SK-N-SH (cell line): ENCODE measurements around the gene EEA1.

Experiments used
- CTCF ChIP-seq: fragments of 200-600 bp; sonication (generic); IDR thresholded peaks from 2 replicates; pipeline ENCODE4 v1.6.1; 2017; ENCODE audit warnings: antibody characterized with exemption, mild to moderate bottlenecking, moderate library complexity
- ELF1 ChIP-seq: IDR thresholded peaks from 2 replicates; pipeline ENCODE4 v1.4.0; 2012

- TF ChIP-seq CTCF (no peak), ELF1 (no peak)
These were observed 32.9 kb upstream of the EEA1 start for GRCh38 chr12:92961949-92962348.
